Vagina (tissue), 2 donors: ENCODE measurements around the gene TNNT3. TPM values are rescaled to one million over a fixed set of nuclear protein-coding genes. Genes with fewer than 3 reads are reported as not detected.

Experiments
- DNase-seq, 2 donors: peaks; one replicate each; pipeline ENCODE4 v3.0.0-alpha.2; 2017; ENCODE audit errors: extremely low spot score in 2 of 2
- H3K27ac ChIP-seq: fragments of 200-600 bp; sonication (generic); one replicate; pipeline ENCODE4 v1.5.1; 2019
- H3K27me3 ChIP-seq: fragments of 200-600 bp; sonication (generic); one replicate; pipeline ENCODE4 v1.5.1; 2019
- H3K36me3 ChIP-seq, 2 donors: fragments of 200-600 bp; sonication (generic); one replicate each; pipeline ENCODE4 v1.5.1; 2017 to 2019
- H3K4me1 ChIP-seq: fragments of 200-600 bp; sonication (generic); one replicate; pipeline ENCODE4 v1.5.1; 2019
- H3K4me3 ChIP-seq, 2 donors: fragments of 200-600 bp; sonication (generic); 1 replicate in 1 of 2; 2 replicates in 1 of 2; pipeline ENCODE4 v1.5.1; 2016 to 2019
- H3K9me3 ChIP-seq: fragments of 200-600 bp; sonication (generic); one replicate; pipeline ENCODE4 v1.5.1; 2019
- POLR2A ChIP-seq, 2 donors: fragments of 450-650 bp; IDR thresholded peaks; one replicate each; pipeline ENCODE4 v1.6.1; 2017; ENCODE audit warnings: antibody characterized with exemption in 2 of 2, mild to moderate bottlenecking in 2 of 2, moderate library complexity in 2 of 2
- POLR2AphosphoS5 ChIP-seq, 2 donors: sonication (generic); formaldehyde crosslinking; IDR thresholded peaks; one replicate each; pipeline ENCODE4 v1.9.0; 2017; ENCODE audit warnings: antibody characterized with exemption in 2 of 2, mild to moderate bottlenecking in 2 of 2, low read depth in 1 of 2; ENCODE audit not compliant: insufficient read depth in 1 of 2
- intact Hi-C: fragments of 100-400 bp; cut with DNase I; formaldehyde crosslinking; loops from one replicate; pipeline ENCODE4 v1.15.1; 2023
- total RNA-seq: library from RNA; depleted of rRNA; stranded (reverse); fragments of >200 nt; gene quantifications from one replicate; pipeline ENCODE4 v1.2.3, GENCODE V29; 2016
- TF ChIP-seq, protein P1 (sequence below), 3 experiments: fragments of 450-650 bp in 2 of 3; fragments of 200-600 bp in 1 of 3; sonication (generic) in 1 of 3; IDR thresholded peaks; one replicate each; pipeline ENCODE4 v1.5.1; 2017 to 2019; ENCODE audit warnings: antibody characterized with exemption in 3 of 3, mild to moderate bottlenecking in 2 of 3, moderate library complexity in 2 of 3

TNNT3 gene
- 20.4 TPM for total RNA-seq

DNA sequence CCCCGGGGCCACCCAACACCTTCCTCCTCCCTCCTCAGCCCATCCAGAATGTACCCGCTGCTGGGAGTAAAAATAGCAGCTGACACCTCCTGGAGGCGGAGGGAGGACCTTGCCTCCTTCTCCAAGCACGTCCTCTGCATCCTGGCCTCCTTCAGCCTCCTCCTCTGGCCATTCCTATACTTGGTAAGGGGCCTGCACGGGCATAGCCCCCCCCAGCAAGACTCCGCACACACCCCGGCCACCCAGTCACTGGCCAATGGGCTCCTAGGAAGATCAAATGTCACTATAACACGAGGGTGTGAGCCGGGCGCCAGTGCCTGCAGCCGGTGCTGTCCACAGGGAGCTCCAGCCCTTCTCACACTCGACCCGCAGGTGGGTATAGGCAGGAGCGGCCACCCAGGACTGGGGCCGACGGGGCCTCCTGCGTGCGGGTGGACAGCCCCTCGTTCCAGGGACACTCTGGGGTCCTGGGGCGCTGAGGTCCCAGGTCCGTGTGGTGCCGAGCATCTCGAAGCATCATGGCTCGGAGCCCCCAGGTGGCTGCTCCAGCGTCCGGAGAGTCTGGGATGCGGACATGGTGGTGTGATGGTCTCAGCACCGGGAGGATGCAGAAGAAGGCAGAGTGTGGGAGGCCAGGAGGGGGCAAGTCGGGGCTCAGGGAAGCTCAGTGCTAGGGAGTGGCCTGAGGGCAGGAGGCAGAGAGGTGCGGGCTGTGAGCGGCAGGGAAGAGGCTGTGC lies at the start of gene TNNT3:
Gene TNNT3 (plus strand): TSS at position 313 of the 737 bp plus-strand sequence. CDS start 3,172 bp downstream, outside the sequence.
- Histone ChIP-seq H3K27me3 (no peaks in the 10 kb centered on the region), H3K27ac (no peak within 1 kb of the TSS), H3K36me3 (no peaks in the 10 kb centered on the region), H3K9me3 (no peaks in the 10 kb centered on the region), H3K4me3 (no peak within 1 kb of the TSS), H3K4me1 (peaks cover 46% of the 10 kb centered on the region)
- no peak for DNase-seq
- TF ChIP-seq POLR2AphosphoS5 (IDR thresholded peaks at IDR 0.05; ENCODE audit: insufficient read depth in 1 of 2, low read depth in 1 of 2) (no peak), POLR2A (IDR thresholded peaks at IDR 0.05) (no peak)
- TF ChIP-seq, protein P1, sequence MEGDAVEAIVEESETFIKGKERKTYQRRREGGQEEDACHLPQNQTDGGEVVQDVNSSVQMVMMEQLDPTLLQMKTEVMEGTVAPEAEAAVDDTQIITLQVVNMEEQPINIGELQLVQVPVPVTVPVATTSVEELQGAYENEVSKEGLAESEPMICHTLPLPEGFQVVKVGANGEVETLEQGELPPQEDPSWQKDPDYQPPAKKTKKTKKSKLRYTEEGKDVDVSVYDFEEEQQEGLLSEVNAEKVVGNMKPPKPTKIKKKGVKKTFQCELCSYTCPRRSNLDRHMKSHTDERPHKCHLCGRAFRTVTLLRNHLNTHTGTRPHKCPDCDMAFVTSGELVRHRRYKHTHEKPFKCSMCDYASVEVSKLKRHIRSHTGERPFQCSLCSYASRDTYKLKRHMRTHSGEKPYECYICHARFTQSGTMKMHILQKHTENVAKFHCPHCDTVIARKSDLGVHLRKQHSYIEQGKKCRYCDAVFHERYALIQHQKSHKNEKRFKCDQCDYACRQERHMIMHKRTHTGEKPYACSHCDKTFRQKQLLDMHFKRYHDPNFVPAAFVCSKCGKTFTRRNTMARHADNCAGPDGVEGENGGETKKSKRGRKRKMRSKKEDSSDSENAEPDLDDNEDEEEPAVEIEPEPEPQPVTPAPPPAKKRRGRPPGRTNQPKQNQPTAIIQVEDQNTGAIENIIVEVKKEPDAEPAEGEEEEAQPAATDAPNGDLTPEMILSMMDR (IDR thresholded peaks at IDR 0.05): no peak
- intact Hi-C loops: no loop called here

GRCh38 chr11:1870326-1870696 lies 49.2 kb upstream of the TNNT3 start:
- no peak for TF ChIP-seq POLR2A (IDR thresholded peaks at IDR 0.05)
- no peak for TF ChIP-seq POLR2AphosphoS5 (IDR thresholded peaks at IDR 0.05; ENCODE audit: insufficient read depth in 1 of 2, low read depth in 1 of 2)
- TF ChIP-seq, protein P1 (IDR thresholded peaks at IDR 0.05): no peak
- Histone ChIP-seq H3K9me3 (no peaks in the 10 kb centered on the region), H3K4me3 (peak overlapping the region; percentile 47 to 50), H3K27ac (peak overlapping the region; percentile 96), H3K27me3 (no peaks in the 10 kb centered on the region), H3K4me1 (peaks cover 91% of the 10 kb centered on the region), H3K36me3 (no peaks in the 10 kb centered on the region)
- no peak for DNase-seq
- intact Hi-C loops: no loop called here

DNA sequence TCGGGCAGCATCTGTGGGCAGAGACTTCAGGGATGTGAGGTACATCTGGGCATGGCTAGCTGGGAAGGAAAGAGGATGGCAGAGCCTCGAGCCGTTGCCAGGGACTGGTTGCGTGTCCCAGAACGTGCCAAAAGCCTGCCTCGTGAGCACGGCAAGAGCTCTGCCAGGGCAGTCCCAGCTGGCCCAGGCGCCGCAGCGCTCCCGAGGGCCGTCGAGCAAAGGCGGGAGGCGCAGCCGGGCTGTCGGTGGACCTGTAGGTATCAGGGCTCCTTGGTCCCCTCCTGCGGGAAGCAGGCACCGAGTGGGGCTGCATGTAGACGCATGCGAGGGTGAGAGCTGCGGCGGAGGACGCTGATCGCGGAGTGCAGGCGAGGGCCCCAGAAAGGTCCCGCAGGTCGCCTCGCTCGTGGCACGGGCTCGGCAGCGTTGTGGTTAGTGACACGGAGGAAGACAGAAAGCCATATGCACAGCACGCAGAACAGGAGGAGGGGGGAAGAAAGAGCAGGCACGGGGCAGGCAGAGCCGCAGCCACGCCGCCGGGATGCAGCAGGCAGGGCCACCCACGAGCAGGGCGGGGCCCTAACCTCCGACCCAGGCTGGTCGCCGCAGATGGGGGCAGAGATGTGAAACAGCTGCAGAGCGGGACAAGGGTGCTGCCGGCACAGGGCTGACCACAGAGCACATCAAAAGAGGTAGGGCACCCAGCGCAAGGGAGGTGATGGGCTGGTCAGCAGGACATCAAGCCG lies 48.6 kb upstream of the TNNT3 start:
- no peak for DNase-seq

GRCh38 chr11:1871531-1871930 lies 48.0 kb upstream of the TNNT3 start:
- DNase-seq: no peak
- H3K4me3 ChIP-seq: peak overlapping the region; percentile 47 to 50
- H3K36me3 ChIP-seq: no peaks in the 10 kb centered on the region
- TF ChIP-seq, protein P1 (IDR thresholded peaks at IDR 0.05): no peak
- TF ChIP-seq POLR2A (IDR thresholded peaks at IDR 0.05): no peak
- no peak for TF ChIP-seq POLR2AphosphoS5 (IDR thresholded peaks at IDR 0.05; ENCODE audit: insufficient read depth in 1 of 2, low read depth in 1 of 2)
- intact Hi-C loops: no loop called here
- H3K9me3 ChIP-seq: no peaks in the 10 kb centered on the region
- H3K4me1 ChIP-seq: peaks cover 91% of the 10 kb centered on the region
- no peaks in the 10 kb centered on the region for H3K27me3 ChIP-seq
- H3K27ac ChIP-seq: peak overlapping the region; percentile 96

More for the DNA sequence above, 48.6 kb upstream of the TNNT3 start:
- H3K4me1 ChIP-seq: peaks cover 91% of the 10 kb centered on the region
- H3K36me3 ChIP-seq: no peaks in the 10 kb centered on the region
- TF ChIP-seq POLR2AphosphoS5 (IDR thresholded peaks at IDR 0.05; ENCODE audit: insufficient read depth in 1 of 2, low read depth in 1 of 2) (peak in 1 of 2 donors; percentile 48), POLR2A (IDR thresholded peaks at IDR 0.05) (no peak)
- TF ChIP-seq, protein P1 (IDR thresholded peaks at IDR 0.05): no peak
- intact Hi-C loops: no loop called here
- peak overlapping the region; percentile 96 for H3K27ac ChIP-seq
- no peaks in the 10 kb centered on the region for H3K9me3 ChIP-seq
- no peaks in the 10 kb centered on the region for H3K27me3 ChIP-seq
- peak overlapping the region; percentile 47 to 50 for H3K4me3 ChIP-seq
